SU-DHL-6 (cell line): ENCODE data around the gene SUGCT.

Experiments
- EZH2phosphoT487 ChIP-seq: fragments of 200-600 bp; sonication (generic), shearing (Covaris generic); conservative IDR thresholded peaks from 2 replicates; pipeline ENCODE4 v1.6.1; 2018; ENCODE audit warnings: mild to moderate bottlenecking, antibody characterized with exemption, low read length, moderate library complexity, mixed read lengths
- TF ChIP-seq, protein P1 (sequence below): fragments of 200-600 bp; sonication (generic); IDR thresholded peaks from one replicate; pipeline ENCODE4 v1.5.1; 2017; ENCODE audit warnings: antibody characterized with exemption, mild to moderate bottlenecking, low read length, moderate library complexity; ENCODE audit not compliant: insufficient read depth, poor library complexity, severe bottlenecking

DNA sequence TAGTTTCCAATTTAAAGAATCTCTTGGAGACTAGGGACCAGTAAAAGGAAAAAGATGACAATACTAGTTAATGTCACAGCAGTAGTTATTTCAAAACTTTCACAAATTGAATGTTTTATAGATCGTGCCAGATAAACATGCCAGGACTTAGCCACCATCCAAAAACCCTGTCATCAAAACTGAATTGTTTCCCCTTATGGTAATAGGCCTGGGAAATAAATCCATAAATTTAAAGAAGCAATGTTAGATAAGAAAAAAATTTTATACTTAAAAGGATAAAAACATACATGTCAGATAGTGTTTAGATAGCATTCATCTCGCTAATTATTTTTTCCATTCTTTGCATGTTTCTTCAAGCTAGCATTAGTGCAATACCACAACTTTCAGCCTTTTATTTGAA is 71.2 kb downstream of the SUGCT start:
- TF ChIP-seq, protein P1, sequence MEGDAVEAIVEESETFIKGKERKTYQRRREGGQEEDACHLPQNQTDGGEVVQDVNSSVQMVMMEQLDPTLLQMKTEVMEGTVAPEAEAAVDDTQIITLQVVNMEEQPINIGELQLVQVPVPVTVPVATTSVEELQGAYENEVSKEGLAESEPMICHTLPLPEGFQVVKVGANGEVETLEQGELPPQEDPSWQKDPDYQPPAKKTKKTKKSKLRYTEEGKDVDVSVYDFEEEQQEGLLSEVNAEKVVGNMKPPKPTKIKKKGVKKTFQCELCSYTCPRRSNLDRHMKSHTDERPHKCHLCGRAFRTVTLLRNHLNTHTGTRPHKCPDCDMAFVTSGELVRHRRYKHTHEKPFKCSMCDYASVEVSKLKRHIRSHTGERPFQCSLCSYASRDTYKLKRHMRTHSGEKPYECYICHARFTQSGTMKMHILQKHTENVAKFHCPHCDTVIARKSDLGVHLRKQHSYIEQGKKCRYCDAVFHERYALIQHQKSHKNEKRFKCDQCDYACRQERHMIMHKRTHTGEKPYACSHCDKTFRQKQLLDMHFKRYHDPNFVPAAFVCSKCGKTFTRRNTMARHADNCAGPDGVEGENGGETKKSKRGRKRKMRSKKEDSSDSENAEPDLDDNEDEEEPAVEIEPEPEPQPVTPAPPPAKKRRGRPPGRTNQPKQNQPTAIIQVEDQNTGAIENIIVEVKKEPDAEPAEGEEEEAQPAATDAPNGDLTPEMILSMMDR = no peak
- TF ChIP-seq EZH2phosphoT487 = no peak
